ENCODE measurements around the gene ZDHHC24.
A peak's percentile ranks its signal among the peaks of the same experiment; 100 is the strongest.

ZDHHC24 gene

GRCh38 chr11:66545701-66546367, at the start of gene ZDHHC24:
Gene ZDHHC24, minus strand, starts transcription at chr11:66546048. Its CDS starts 45 bp downstream, at chr11:66546003.
- DNase-seq (ENCODE audit: low read depth) = peak; percentile 98
- no peak for TF ChIP-seq CTCF (IDR thresholded peaks at IDR 0.05; ENCODE audit: low read length, missing control alignments)
- peak within 1 kb of the TSS; percentile 72 for H3K4me3 ChIP-seq (replicated peaks; ENCODE audit: low read depth, low read length)

GRCh38 chr11:66595245-66595904, 49.5 kb upstream of the ZDHHC24 start:
- peak; percentile 94 for DNase-seq (ENCODE audit: low read depth)
- peak overlapping the region; percentile 13 for H3K4me3 ChIP-seq (replicated peaks; ENCODE audit: low read depth, low read length)
- no peak for TF ChIP-seq CTCF (IDR thresholded peaks at IDR 0.05; ENCODE audit: low read length, missing control alignments)

DNA sequence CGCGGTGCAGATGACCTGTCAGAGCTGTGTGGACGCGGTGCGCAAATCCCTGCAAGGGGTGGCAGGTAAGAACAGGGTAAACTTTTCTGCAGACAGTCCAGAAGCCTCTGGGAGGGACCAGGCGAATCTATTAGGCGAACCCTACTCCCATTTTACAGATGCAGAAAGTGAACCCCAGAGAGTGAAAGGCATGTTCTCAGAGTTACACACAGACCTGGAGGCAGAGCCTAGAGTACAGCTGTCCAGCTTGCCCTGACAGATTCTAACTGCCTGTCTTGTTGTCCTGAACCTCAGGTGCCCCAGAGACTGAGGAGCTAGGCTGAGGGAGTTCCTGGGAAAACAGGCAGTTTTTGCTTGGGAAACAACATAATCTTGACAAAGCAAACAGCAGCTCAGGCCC, 47.8 kb upstream of the ZDHHC24 start:
- TF ChIP-seq CTCF (IDR thresholded peaks at IDR 0.05; ENCODE audit: low read length, missing control alignments) = no peak
- DNase-seq (ENCODE audit: low read depth) = no peak
- peak overlapping the region; percentile 84 for H3K4me3 ChIP-seq (replicated peaks; ENCODE audit: low read depth, low read length)

DNA sequence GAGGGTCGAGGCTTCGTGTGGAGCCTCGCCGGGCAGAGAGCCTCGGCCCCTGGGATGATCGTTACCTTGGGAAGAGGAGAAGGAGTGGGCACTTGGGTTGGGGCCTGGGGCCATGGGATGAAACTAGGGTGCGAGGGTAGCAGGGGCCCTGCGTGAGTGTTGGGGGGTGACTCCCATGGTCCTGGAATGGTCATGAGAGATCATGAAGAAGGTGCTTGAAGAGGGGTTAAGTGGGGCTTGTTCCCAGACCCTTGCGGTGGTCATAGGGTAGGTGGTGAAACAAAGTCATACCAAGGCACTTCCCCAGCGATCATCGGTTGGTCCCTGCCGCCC, 47.4 kb upstream of the ZDHHC24 start:
- DNase-seq (ENCODE audit: low read depth) = no peak
- no peak for TF ChIP-seq CTCF (IDR thresholded peaks at IDR 0.05; ENCODE audit: low read length, missing control alignments)
- peak overlapping the region; percentile 84 for H3K4me3 ChIP-seq (replicated peaks; ENCODE audit: low read depth, low read length)

- DNase-seq (ENCODE audit: low read depth) = peak; percentile 96
- TF ChIP-seq CTCF (IDR thresholded peaks at IDR 0.05; ENCODE audit: low read length, missing control alignments) = peak; percentile 56
- H3K4me3 ChIP-seq (replicated peaks; ENCODE audit: low read depth, low read length) = peak within 1 kb of the TSS; percentile 84
Measured at GRCh38 chr11:66592457-66593302, 46.8 kb upstream of the ZDHHC24 start, which contains the start of the genes CCDC87 and CCS. Gene CCDC87, minus strand, starts transcription at chr11:66593063. Its CDS starts 48 bp downstream, at chr11:66593015. Gene CCS, plus strand, starts transcription at chr11:66593185. Its CDS starts 77 bp downstream, at chr11:66593262.

DNA sequence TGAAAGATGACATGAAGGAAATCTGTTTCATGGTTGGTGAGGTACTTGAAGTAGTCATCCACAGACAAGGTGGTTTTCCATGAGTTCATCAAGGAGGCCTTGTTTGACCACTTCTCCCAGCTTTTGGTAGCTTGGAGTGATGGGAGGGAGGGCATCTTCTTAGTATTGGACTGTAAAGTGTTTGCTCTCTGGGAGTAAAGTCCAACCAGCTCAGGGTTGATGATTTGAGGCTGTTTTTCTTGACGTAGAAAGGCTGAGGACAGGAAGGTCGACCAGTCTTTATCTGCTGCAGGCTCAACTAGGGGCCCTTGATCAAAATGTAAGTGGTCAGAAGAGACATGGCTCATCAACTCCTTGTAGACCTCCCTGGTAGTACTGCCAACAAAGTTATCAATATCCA, 45.3 kb upstream of the ZDHHC24 start:
- H3K4me3 ChIP-seq (replicated peaks; ENCODE audit: low read depth, low read length) = no peak overlapping the region
- TF ChIP-seq CTCF (IDR thresholded peaks at IDR 0.05; ENCODE audit: low read length, missing control alignments) = no peak
- no peak for DNase-seq (ENCODE audit: low read depth)

Data from fibroblast of pulmonary artery (primary cell).